PC-3 (cell line): ENCODE results near the gene ZNF625.

Source experiments
- CTCF ChIP-seq: fragments of 300-600 bp; sonication (generic); conservative IDR thresholded peaks from 2 replicates; pipeline ENCODE4 v1.5.1; 2017; ENCODE audit warnings: antibody characterized with exemption, low read depth, mild to moderate bottlenecking, low read length
- EZH2phosphoT487 ChIP-seq: fragments of 300-600 bp; sonication (generic); IDR thresholded peaks from 2 replicates; pipeline ENCODE4 v1.6.1; 2018; ENCODE audit warnings: mild to moderate bottlenecking, antibody characterized with exemption, low read length, borderline replicate concordance

GRCh38 chr19:12205296-12205695 is 48.8 kb upstream of the ZNF625 start:
- TF ChIP-seq CTCF = no peak
- no peak for TF ChIP-seq EZH2phosphoT487
